Gastroesophageal sphincter (tissue), 3 donors: ENCODE data around the gene NEFH.

Experiments used
- POLR2A ChIP-seq, 2 donors: fragments of 450-650 bp; IDR thresholded peaks; one replicate each; pipeline ENCODE4 v1.6.1; 2017; ENCODE audit warnings: antibody characterized with exemption in 2 of 2, mild to moderate bottlenecking in 2 of 2, moderate library complexity in 1 of 2
- POLR2AphosphoS5 ChIP-seq: sonication (generic); formaldehyde crosslinking; IDR thresholded peaks from one replicate; pipeline ENCODE4 v1.6.1; 2017; ENCODE audit warnings: antibody characterized with exemption
- TF ChIP-seq, protein P1 (sequence below), 4 experiments: fragments of 200-600 bp in 2 of 4; fragments of 450-650 bp in 2 of 4; sonication (generic) in 1 of 4; IDR thresholded peaks; one replicate each; pipeline ENCODE4 v1.5.1; 2017 to 2019; ENCODE audit warnings: antibody characterized with exemption in 4 of 4, mild to moderate bottlenecking in 2 of 4, moderate library complexity in 2 of 4

DNA sequence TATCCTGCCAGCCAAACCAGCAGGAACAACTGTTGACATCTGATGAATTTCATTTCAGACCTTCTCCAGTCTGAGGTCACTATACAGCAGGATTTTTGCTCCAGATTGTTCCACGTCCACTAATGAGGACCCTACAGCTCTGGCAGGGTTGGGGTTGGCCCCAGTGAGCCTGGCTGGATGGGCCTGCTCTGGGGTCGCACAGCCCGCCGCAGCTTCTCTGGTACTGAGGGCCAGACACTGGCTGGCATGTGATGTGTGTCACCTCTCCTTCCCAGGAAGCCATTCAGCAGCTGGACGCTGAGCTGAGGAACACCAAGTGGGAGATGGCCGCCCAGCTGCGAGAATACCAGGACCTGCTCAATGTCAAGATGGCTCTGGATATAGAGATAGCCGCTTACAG lies 5.4 kb downstream of the NEFH start:
- TF ChIP-seq, protein P1, sequence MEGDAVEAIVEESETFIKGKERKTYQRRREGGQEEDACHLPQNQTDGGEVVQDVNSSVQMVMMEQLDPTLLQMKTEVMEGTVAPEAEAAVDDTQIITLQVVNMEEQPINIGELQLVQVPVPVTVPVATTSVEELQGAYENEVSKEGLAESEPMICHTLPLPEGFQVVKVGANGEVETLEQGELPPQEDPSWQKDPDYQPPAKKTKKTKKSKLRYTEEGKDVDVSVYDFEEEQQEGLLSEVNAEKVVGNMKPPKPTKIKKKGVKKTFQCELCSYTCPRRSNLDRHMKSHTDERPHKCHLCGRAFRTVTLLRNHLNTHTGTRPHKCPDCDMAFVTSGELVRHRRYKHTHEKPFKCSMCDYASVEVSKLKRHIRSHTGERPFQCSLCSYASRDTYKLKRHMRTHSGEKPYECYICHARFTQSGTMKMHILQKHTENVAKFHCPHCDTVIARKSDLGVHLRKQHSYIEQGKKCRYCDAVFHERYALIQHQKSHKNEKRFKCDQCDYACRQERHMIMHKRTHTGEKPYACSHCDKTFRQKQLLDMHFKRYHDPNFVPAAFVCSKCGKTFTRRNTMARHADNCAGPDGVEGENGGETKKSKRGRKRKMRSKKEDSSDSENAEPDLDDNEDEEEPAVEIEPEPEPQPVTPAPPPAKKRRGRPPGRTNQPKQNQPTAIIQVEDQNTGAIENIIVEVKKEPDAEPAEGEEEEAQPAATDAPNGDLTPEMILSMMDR (IDR thresholded peaks at IDR 0.05): no peak
- TF ChIP-seq POLR2AphosphoS5 (no peak), POLR2A (IDR thresholded peaks at IDR 0.05) (no peak)
